ENCODE measurements around the gene ATXN7.
A peak's percentile ranks its signal among the peaks of the same experiment; 100 is the strongest.

The ATXN7 gene

DNA sequence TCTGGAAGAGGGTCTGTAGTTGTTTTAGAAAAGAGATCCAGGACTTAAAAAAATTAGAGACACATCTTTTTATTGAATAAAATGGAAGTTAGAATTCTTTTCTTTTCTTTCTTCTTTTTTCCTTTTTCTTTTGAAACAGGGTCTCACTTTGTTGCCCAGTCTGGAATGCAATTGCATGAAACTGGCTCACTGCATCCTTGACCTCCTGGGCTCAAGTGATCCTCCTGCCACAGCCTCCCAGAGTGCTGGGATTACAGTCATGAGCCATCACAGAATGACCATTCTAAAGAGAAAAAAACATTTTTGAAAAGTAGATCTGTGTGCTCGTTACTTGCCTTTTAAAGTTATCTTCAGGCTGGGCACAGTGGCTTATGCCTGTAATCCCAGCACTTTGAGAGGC, 3.6 kb downstream of the ATXN7 start:
- DNase-seq: no peak

DNA sequence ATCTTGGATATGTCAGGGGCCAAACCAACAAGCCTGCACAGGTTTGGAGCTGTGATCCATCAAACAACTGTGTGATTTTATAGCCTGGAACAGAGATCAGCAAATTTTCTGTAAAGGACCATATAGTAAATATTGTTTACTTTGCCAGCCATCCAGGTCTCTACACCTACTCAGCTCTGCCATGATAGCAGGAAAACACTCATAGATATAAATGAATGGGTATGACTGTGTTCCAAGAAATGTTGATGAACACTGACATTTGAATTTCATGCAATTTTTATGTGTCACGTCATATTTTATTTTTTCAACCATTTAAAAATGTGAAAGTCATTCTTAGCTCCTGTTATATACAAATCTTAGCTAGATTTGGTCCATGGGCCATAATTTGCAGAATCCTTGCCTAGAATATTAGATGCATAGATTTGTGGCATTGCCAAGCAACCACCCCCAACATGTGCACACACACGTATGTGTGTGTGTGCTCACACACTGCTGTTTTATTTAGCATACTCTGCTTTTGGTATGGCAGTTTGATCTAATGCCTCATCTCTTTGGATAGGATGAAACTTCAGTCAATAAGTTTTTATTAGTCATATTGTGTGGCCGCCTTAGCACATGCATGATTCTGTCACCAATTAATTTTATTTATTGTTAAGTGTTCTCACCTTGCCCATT, 6.4 kb downstream of the ATXN7 start:
- no peak for DNase-seq

DNA sequence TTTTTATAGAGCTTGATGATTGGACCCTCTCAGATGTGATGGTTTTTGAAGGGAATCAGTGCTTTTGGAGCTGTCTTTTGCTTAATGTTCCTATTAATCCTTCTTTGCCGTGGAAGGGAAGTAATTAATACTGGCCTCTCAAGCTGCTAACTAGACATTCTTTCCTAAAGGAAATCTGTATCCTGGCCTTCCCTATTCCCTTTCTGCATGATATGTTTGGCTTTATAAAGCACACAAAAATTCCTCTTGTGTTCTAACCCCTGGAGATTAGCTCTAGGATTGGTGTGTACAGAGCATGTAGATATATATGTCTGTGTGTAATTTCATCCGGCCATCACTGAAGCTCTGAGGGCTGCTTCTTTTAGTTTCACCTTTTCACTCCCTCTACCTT, 6.9 kb downstream of the ATXN7 start:
- no peak for DNase-seq

DNA sequence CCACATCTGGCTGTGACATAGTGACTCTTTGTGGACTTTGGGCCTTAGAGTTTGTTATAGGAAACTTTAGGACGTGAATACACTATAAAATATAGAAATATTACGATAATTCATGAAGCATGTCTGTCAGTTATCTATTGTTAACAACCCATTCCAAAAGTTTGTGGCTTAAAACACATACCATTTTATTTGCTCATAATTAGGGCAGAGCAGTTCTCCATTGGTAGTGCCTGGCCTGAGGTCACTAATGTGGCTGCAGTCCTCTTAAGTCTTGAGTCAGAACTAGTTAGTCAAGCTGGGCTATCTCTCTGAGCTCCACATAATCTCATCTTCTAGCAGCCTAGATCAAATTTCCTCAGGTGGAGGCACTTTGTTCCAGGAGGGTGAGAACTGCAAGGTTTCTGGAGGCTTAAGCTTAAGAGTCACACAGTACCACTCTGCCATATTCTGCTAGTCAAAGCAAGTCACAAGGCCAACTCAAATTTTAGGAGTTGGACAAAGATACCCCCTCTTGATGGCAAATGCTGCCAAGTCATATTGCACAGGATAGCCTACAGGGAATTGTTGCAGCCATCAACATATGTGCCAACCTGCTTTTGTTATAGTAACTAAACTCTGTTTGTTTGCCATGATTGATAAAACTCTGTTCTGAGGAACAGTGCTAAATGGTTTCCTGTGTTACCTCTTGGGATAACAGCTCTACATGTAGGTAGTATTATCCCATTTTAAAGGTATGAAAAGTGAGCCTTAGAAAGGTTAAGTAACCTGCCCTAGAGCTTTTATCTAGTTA, 8.7 kb downstream of the ATXN7 start:
- DNase-seq: no peak

DNA sequence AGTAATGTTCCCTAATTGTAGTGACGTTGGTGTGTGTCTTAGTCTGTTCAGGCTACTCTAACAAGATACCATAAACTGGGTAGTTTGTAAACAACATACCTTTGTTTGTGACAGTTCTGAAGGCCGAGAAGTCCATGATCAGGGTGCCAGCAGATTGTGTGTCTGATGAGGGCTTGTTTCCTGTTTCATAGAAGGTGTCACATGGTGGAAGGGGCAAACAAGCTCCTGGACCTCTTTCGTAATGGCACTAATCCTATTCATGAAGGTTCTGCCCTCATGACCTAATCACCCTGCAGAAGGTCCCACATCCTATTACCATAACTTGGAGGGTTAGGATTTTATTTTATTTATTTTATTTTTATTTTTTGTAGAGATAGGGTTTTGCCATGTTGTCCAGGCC, 11.1 kb downstream of the ATXN7 start:
- DNase-seq: no peak

DNA sequence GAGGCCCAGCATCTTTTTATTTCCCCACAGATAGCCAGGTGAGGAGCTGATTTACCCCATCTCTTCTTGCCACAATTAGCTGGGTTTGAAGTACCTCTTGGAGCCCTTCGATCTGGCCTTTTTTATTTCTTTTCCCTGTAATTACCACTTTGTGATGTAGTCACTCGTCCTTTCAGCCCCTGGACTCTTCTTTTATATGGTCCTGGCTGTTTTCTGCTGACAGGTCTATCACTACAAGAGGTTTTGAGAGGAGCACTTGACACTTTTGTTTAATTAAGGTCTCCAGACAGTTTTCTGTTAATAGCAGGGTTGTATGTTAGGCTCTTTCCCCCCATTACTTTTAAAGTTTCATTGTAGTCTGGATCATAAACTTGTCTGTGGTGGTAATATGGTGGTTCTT, 11.8 kb downstream of the ATXN7 start:
- DNase-seq: no peak

DNA sequence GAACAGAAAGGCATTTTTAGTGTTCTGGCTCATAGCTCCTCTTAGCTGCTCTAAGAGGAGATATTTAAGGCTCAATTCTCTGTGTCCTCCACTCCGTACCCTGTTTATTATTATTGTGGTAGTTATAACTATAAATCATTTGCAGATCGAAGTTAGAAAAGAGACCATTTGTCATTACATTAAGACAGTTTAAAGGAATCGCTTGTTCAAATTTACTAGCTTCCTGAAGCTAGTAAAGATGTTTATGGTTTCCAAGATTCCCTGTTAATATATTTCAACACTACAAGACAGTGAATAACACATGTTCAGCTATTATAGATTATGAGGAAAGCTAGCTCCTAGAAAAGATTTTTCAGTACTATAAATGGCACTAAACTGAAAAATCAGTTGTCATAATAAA, 12.6 kb downstream of the ATXN7 start:
- DNase-seq: no peak

DNA sequence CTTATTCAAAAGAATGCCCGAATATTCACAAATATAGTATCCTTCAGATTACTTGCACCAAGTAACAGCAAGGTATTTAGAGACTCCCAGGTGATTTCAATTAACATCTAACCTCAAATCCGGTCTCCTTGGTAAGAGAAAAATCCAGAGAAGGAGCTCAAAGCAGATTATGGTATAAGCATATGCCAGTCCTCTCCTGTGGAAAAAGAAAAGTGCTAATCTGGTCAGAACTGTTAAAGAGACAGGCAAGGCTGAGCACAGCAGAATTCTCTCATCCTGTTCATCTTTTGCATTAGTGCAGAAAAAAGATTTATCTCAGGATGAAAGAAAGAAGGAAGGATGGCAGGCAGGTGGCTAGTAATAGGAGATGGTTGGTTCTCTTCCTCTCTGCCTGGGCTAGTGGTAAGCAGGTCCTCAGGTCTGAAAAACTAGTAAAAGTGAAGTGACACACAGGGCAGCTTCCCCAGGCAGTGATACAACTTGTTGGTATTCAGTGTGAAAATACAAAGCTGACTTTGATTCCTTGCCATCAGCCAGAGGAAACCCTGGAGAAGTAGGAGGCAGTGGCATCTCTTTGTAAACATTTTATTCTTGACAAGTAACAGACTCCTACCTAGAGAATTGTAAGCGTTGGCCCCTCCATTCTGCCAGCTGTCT, 14.2 kb downstream of the ATXN7 start:
- DNase-seq: peak; percentile 26 to 61

DNA sequence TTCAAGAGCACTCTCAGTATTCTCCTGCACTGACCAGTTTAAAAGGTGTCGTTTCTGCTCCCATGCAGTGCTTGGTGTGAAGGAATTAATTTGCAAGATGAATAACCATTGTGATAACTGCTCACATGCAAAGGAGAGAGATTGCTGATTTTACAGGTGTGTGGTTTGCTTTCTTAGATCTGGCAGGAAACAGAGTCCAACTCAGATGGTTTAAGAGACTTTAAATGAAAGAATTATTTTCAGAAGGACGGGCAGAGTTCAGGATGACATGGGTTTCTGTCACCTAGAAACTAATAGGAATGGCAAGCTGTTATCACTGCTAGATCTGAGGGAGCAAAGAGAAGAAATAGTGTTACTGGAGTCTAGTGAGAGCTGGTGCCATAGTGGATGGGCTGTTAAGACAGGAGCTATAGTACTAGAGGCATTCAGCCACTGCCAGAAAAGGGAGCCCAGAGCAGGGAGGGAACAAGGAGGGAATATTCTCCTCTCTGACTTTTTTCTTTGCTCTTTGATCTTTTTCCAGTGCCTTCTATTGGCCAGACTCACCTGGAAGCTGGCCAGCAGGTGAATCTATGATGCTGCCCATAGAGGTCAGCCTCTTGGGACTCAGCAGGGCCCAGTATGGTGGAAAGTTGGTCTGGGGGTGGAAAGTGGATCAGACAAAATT, 14.9 kb downstream of the ATXN7 start:
- DNase-seq: no peak

DNA sequence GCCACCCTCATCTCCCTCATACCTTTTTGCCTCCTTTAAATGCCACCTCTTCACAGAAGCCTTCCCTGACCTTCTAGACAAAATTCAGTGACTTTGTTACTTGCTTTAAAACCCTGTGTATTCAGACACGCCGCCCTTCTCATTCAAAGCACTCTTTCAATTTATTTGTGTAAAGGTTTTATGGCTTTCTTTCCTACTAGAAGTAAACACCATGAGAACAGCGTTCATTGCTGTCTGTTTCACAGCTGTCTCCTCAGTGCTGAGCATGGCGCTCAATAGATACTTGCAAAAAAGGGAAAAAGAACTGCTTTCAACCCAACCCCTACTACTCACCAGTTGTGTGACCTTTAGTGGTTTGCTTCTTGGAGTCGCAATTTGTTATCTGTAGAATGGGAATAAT, 17.0 kb downstream of the ATXN7 start:
- no peak for DNase-seq

DNA sequence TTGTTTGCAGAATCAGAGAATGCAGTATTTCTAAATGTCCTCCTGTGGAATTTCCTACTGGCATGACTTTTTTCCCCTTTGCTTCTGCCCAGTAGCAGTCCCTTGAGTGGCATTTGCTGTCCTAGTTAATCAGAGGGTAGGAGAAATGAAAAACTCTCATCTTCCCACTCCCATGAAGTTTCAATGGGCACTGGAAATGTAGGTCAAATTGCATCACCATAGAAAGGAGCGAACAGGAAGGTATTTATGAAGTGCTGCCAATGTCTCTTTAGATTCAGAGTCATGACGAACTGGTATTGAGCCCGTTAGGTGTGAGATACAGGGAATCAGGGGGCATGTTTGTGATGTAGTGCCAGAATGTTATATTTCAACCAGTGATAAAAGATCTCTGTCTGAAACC, 23.2 kb downstream of the ATXN7 start:
- DNase-seq: no peak

DNA sequence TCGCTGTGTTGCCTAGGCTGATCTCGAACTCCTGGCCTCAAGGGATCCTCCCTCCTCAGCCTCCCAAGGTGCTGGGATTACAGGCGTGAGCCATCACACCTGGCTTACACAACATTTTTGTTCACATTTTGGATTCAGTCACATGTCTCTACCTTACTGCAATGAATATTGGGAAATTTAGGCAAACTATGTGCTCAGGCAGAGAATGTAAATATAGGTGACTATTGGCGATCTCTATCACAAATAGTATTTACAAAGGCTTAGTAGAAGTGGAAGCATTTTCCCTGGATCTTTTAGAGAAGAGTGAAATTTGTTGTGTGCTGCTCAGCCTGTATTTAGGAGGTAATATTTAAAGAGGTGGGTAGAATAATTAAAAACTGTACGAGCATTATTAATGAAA, 27.9 kb downstream of the ATXN7 start:
- no peak for DNase-seq

DNA sequence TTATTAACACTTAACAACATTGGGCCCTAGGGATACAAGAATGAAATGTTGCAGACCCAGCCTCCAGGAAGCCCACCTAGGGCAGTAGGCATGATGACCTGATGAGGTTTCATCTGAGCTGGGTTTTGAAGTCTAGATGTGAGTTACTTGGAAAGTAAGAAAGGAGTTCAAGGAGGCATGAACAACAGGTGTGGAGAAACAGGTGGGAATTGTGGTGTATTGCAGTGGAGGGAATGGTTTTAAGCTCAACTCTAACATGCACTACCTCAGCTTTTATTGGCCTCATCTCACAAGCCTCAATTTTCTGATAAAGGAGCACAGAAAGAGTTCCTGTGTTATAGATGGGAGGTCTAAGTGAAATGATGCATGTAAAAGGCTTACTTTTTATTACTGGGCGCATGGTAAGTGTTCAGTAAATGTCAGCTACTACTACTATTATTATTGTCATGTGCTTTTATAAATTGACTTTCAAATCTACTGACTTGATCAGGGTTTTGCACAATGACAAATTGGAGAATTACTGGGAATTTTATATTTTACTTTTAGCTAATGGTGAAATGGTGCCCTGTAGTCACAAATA, 29.2 kb downstream of the ATXN7 start:
- DNase-seq: no peak

DNA sequence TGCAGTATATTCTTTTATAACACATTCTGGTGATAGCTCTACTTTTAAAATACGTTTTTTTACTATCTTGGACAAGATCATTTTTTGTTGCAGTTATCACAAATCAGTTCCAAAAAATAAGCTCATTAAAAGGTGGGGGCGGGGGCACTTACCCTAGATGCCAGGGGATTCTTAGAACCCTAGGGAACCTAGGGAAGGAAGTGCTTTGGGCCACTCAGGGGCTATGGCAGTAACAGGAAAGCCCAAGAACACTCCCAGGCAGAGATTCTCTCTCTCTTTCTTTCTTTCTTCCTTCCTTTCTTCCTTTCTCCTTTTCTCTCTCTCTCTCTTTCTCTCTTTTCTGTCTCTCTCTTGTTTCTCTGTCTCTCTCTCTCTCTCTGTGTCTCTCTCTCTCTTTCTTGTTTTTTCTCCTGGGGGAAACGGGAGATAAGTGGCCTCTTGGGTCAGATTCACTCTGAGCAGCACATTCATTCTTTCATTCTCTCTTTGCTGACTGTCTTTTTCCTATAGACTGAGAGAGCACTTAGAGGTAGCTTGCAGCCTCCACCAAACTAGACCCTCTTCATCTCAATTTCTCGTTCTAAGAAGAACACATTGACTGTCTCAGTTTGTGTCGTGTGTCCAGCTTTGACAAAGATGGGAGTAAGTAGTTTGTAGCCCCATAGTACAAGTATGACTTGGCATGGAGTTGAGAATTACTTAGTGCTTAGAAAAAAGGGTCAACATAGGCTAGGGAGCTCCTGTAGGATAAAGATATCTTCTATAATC, 31.9 kb downstream of the ATXN7 start:
- DNase-seq: no peak

DNA sequence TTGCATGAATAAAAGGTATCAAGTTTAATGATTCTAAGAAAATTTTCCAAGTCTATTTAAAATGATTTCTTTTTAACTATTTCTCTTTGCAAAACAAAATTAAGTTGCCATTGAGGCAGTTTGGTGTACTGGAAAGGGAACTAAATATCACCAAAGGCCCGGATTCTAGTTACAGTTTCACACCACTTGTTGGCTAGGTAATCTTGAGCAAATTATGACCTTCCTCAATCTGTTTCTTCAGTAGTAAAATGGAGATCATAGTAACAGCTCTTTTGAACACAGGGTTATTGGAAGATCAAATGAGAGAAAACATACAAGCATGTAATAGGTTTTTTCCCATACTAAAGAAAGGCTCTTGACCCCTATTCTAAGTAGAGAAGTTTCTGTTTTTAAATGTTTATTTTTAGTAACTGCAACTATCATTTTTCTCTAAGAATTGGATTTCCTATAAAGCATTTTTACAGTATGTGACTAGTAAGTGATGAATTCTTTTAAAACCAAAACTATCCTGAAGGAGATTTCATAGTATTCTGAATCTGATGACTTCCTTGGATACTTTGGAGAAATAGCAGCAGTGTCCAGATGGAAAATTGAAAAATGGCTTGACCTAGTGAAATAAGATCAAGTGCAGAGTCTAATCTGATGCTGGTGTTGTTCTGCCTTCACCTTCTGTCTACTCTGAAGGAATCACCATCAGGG, 32.8 kb downstream of the ATXN7 start:
- peak in 1 of 2 experiments; percentile 9 for DNase-seq

DNA sequence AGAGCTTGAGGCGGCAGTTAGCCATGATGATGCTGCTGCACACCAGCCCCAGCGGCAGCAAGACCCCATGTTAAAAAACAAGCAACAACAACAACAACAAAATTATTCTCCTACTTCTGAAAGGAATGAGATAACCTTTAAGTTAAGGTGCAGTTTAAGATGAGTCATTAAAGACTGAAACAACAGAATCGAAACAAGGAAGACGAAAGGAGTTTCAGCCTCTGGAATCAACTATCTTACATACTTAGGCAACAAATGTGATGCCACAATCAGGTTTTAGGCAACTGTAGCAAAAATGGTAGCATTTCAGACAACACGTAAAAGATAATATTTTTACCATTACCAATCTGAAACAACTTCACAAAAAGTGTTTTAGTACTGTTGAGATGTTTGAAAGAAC, 36.3 kb downstream of the ATXN7 start:
- DNase-seq: no peak

DNA sequence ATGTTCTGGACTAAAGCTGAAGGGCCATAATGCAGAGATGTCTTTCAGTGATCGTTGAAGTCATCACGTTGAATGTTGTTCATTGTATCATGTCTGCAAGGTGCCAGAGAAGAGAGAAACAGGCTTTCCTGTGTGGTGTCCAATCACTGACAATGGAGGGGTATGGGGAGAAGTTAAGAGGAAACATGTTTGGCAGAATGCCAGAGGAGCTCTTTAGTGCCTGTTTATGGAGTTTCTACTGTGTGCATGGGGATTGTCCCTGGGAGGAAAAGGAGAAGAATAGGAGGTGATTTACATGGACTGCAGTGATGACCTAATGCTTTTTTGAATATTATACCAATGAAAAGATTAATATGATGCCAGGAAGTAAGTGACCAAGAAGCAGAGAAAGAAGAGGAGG, 36.8 kb downstream of the ATXN7 start:
- no peak for DNase-seq

DNA sequence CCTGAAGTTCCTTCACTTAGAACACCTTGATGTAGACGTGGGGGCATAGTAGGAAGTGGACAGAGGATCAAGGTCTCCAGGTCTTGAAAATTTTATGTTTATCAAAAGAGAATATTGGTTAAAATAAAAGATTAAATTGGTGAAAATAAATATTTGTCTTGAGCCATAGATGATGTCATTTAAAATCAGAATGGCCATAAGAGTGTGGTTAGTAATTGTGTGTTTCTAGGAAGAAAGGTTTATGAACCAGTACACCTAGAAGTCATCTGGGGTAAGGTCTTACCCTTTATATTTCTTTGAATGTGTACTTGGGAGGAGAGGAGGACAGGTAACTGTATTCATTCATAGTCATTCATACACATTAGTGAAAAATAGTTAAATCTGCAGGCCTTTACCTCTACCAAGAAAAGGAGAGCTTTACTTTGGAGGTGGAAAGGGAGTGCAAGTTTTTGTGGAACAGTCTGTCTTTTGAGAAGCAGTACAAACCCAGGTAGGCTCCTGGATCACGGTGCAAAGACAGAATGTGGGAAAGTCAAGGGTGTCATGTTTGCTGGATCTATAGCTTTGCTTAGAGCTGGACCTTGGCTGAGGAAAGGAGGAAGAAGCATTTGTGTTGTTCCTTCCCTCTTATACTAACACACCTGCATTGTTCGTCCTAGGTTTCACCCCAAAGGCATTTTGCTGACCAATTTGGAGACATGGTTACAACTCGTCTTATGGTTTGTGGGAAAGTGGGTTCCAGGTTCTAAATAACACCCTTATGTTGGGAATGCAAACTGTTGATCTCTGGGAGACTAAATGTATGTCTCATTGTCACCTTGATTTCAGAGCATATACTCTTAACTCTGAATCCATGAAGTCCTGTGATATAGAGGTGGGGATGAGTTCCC, 42.3 kb downstream of the ATXN7 start:
- no peak for DNase-seq

DNA sequence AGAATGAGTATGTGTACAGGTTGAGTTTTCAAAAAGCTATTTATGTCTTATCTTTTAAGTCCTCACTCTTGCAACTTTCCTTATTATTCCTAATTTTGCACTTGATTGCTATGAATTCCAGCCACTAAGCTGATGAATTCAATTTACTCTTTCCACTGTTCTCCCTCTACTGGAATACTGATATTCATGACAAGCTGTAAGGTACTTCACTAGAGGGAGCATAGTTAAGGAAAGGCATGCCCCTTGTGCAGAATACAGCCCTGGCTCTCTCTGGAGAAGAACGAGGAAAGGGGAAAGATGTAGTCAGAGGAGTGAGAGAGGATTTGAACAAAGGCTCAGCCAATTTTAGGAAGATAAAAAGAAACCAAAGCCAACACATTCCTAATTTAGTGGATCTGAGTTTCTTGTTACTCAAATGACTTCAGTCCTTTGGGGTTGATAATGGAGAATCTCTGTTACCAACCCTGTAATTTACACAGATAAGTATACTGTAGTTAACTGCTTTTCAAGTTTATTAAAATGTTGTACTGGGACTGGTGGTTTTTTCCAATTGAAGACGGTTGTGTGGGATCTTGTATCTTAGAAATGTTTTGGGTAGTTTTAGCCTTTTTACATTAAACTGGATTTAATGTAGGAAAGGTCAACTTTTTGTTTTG, 44.5 kb downstream of the ATXN7 start:
- DNase-seq: peak in 1 of 2 experiments; percentile 9

DNA sequence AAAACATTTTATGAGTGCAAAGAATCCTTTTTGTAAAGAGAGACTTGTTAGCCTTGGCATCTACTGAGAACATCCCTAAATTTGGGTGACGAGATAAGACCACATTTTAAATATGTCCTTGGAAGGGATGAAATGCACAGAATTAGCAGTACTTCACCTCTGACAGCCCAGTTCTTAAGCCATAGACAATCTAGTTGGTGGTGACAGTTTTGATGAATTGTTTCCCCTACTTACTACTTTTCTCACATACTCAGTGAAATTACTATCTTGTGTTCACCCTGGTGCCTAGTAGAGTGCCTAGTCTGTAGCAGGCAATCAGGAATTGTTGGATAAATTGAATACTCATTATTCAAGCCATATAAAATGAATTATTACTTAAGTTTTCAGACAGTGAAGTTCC, 45.1 kb downstream of the ATXN7 start:
- DNase-seq: no peak
